GM04503 (cell line): ENCODE results near the gene OR5B2.
"Not testable (repeated sequence)": the region's sequence is repeated elsewhere in the genome, so short reads cannot be mapped to it uniquely, and the experiment has no call there.

ENCODE experiments used
- DNase-seq: peaks from one replicate; pipeline ENCODE4 v3.0.0-alpha.2; 2012; ENCODE audit warnings: low read depth

Gene OR5B2

GRCh38 chr11:58428021-58428420 is at the start of gene OR5B2:
TSS of gene OR5B2 (minus strand) at chr11:58428121. CDS start at chr11:58423261, 4,860 bp downstream.
- no peak for DNase-seq

- no peak for DNase-seq
Measured at GRCh38 chr11:58471892-58472291, 44.0 kb upstream of the OR5B2 start.

- no peak for DNase-seq
Measured at GRCh38 chr11:58466293-58466692, 38.4 kb upstream of the OR5B2 start.

GRCh38 chr11:58465690-58466089 is 37.8 kb upstream of the OR5B2 start:
- DNase-seq = no peak

- no peak for DNase-seq
Measured at GRCh38 chr11:58451585-58451984, 23.7 kb upstream of the OR5B2 start.

GRCh38 chr11:58446294-58446693 is 18.4 kb upstream of the OR5B2 start:
- DNase-seq = no peak

- no peak for DNase-seq
Measured at GRCh38 chr11:58444300-58444699, 16.4 kb upstream of the OR5B2 start.

- no peak for DNase-seq
Measured at GRCh38 chr11:58442136-58442535, 14.2 kb upstream of the OR5B2 start, which contains the start of gene OR5B12. TSS of gene OR5B12 (minus strand) at chr11:58442236. CDS start at chr11:58440151, 2,085 bp downstream.

- no peak for DNase-seq
Measured at GRCh38 chr11:58438486-58438885, 10.6 kb upstream of the OR5B2 start.

- no peak for DNase-seq
Measured at GRCh38 chr11:58434217-58434616, 6.3 kb upstream of the OR5B2 start.

- no peak for DNase-seq
Measured at GRCh38 chr11:58433638-58434203, 5.8 kb upstream of the OR5B2 start.

- no peak for DNase-seq
Measured at GRCh38 chr11:58429273-58429672, 1.4 kb upstream of the OR5B2 start.

GRCh38 chr11:58406774-58407173 is 21.1 kb downstream of the OR5B2 start, which contains the start of gene OR5B3:
TSS of gene OR5B3 (minus strand) at chr11:58406874. CDS start at chr11:58403409, 3,465 bp downstream.
- no peak for DNase-seq

GRCh38 chr11:58399622-58400021 is 28.3 kb downstream of the OR5B2 start:
- not testable (repeated sequence) for DNase-seq

- DNase-seq = no peak
Measured at GRCh38 chr11:58395581-58395980, 32.3 kb downstream of the OR5B2 start.

- peak; percentile 47 for DNase-seq
Measured at GRCh38 chr11:58394195-58394594, 33.7 kb downstream of the OR5B2 start.

GRCh38 chr11:58392746-58393145 is 35.2 kb downstream of the OR5B2 start:
- no peak for DNase-seq

- DNase-seq = no peak
Measured at GRCh38 chr11:58391879-58392278, 36.0 kb downstream of the OR5B2 start.

GRCh38 chr11:58390551-58391063 is 37.3 kb downstream of the OR5B2 start:
- no peak for DNase-seq
